ENCODE results near the gene RSPO4.

Gene RSPO4

GRCh38 chr20:1020614-1021013, 18.5 kb upstream of the RSPO4 start:
- Histone ChIP-seq H3K4me1 (ENCODE audit: control insufficient read depth, insufficient read depth, low read length) (no peaks in the 10 kb centered on the region), H3K9ac (ENCODE audit: low read length) (no peak overlapping the region), H3K27ac (ENCODE audit: low read depth, low read length) (no peak overlapping the region), H3K4me3 (ENCODE audit: low read length) (no peak overlapping the region), H3K36me3 (ENCODE audit: control insufficient read depth, insufficient read depth, low read length) (no peaks in the 10 kb centered on the region), H3K27me3 (ENCODE audit: control insufficient read depth, insufficient read depth, low read length) (no peaks in the 10 kb centered on the region)

GRCh38 chr20:1019344-1019743, 17.2 kb upstream of the RSPO4 start:
- H3K9ac ChIP-seq (ENCODE audit: low read length) = no peak overlapping the region
- no peaks in the 10 kb centered on the region for H3K27me3 ChIP-seq (ENCODE audit: control insufficient read depth, insufficient read depth, low read length)
- H3K4me1 ChIP-seq (ENCODE audit: control insufficient read depth, insufficient read depth, low read length) = no peaks in the 10 kb centered on the region
- no peaks in the 10 kb centered on the region for H3K36me3 ChIP-seq (ENCODE audit: control insufficient read depth, insufficient read depth, low read length)
- H3K4me3 ChIP-seq (ENCODE audit: low read length) = no peak overlapping the region
- H3K27ac ChIP-seq (ENCODE audit: low read depth, low read length) = no peak overlapping the region

- Histone ChIP-seq H3K36me3 (ENCODE audit: control insufficient read depth, insufficient read depth, low read length) (no peaks in the 10 kb centered on the region), H3K4me3 (ENCODE audit: low read length) (no peak overlapping the region), H3K4me1 (ENCODE audit: control insufficient read depth, insufficient read depth, low read length) (no peaks in the 10 kb centered on the region), H3K27me3 (ENCODE audit: control insufficient read depth, insufficient read depth, low read length) (no peaks in the 10 kb centered on the region), H3K9ac (ENCODE audit: low read length) (no peak overlapping the region), H3K27ac (ENCODE audit: low read depth, low read length) (no peak overlapping the region)
Measured at GRCh38 chr20:1017677-1018076, 15.6 kb upstream of the RSPO4 start.

GRCh38 chr20:1015181-1015580, 13.1 kb upstream of the RSPO4 start:
- H3K27ac ChIP-seq (ENCODE audit: low read depth, low read length) = no peak overlapping the region
- H3K4me3 ChIP-seq (ENCODE audit: low read length) = no peak overlapping the region
- no peaks in the 10 kb centered on the region for H3K4me1 ChIP-seq (ENCODE audit: control insufficient read depth, insufficient read depth, low read length)
- H3K27me3 ChIP-seq (ENCODE audit: control insufficient read depth, insufficient read depth, low read length) = no peaks in the 10 kb centered on the region
- H3K36me3 ChIP-seq (ENCODE audit: control insufficient read depth, insufficient read depth, low read length) = no peaks in the 10 kb centered on the region
- H3K9ac ChIP-seq (ENCODE audit: low read length) = no peak overlapping the region

GRCh38 chr20:1014471-1014870, 12.4 kb upstream of the RSPO4 start:
- H3K36me3 ChIP-seq (ENCODE audit: control insufficient read depth, insufficient read depth, low read length) = no peaks in the 10 kb centered on the region
- no peak overlapping the region for H3K4me3 ChIP-seq (ENCODE audit: low read length)
- no peaks in the 10 kb centered on the region for H3K27me3 ChIP-seq (ENCODE audit: control insufficient read depth, insufficient read depth, low read length)
- no peaks in the 10 kb centered on the region for H3K4me1 ChIP-seq (ENCODE audit: control insufficient read depth, insufficient read depth, low read length)
- H3K9ac ChIP-seq (ENCODE audit: low read length) = no peak overlapping the region
- H3K27ac ChIP-seq (ENCODE audit: low read depth, low read length) = no peak overlapping the region

GRCh38 chr20:1013566-1014340, 11.6 kb upstream of the RSPO4 start:
- H3K36me3 ChIP-seq (ENCODE audit: control insufficient read depth, insufficient read depth, low read length) = no peaks in the 10 kb centered on the region
- no peaks in the 10 kb centered on the region for H3K27me3 ChIP-seq (ENCODE audit: control insufficient read depth, insufficient read depth, low read length)
- H3K4me3 ChIP-seq (ENCODE audit: low read length) = no peak overlapping the region
- H3K27ac ChIP-seq (ENCODE audit: low read depth, low read length) = no peak overlapping the region
- H3K9ac ChIP-seq (ENCODE audit: low read length) = no peak overlapping the region
- H3K4me1 ChIP-seq (ENCODE audit: control insufficient read depth, insufficient read depth, low read length) = no peaks in the 10 kb centered on the region

- Histone ChIP-seq H3K9ac (ENCODE audit: low read length) (no peak overlapping the region), H3K4me3 (ENCODE audit: low read length) (no peak overlapping the region), H3K36me3 (ENCODE audit: control insufficient read depth, insufficient read depth, low read length) (no peaks in the 10 kb centered on the region), H3K4me1 (ENCODE audit: control insufficient read depth, insufficient read depth, low read length) (no peaks in the 10 kb centered on the region), H3K27ac (ENCODE audit: low read depth, low read length) (no peak overlapping the region), H3K27me3 (ENCODE audit: control insufficient read depth, insufficient read depth, low read length) (no peaks in the 10 kb centered on the region)
Measured at GRCh38 chr20:1012359-1013168, 10.5 kb upstream of the RSPO4 start.

GRCh38 chr20:1010659-1011058, 8.5 kb upstream of the RSPO4 start:
- Histone ChIP-seq H3K9ac (ENCODE audit: low read length) (no peak overlapping the region), H3K4me1 (ENCODE audit: control insufficient read depth, insufficient read depth, low read length) (no peaks in the 10 kb centered on the region), H3K36me3 (ENCODE audit: control insufficient read depth, insufficient read depth, low read length) (no peaks in the 10 kb centered on the region), H3K27me3 (ENCODE audit: control insufficient read depth, insufficient read depth, low read length) (no peaks in the 10 kb centered on the region), H3K4me3 (ENCODE audit: low read length) (no peak overlapping the region), H3K27ac (ENCODE audit: low read depth, low read length) (no peak overlapping the region)

- H3K27me3 ChIP-seq (ENCODE audit: control insufficient read depth, insufficient read depth, low read length) = peaks cover 16% of the 10 kb centered on the region
- H3K9ac ChIP-seq (ENCODE audit: low read length) = no peak overlapping the region
- no peaks in the 10 kb centered on the region for H3K4me1 ChIP-seq (ENCODE audit: control insufficient read depth, insufficient read depth, low read length)
- H3K4me3 ChIP-seq (ENCODE audit: low read length) = no peak overlapping the region
- H3K36me3 ChIP-seq (ENCODE audit: control insufficient read depth, insufficient read depth, low read length) = no peaks in the 10 kb centered on the region
- H3K27ac ChIP-seq (ENCODE audit: low read depth, low read length) = no peak overlapping the region
Measured at GRCh38 chr20:1005452-1006027, 3.4 kb upstream of the RSPO4 start.

GRCh38 chr20:1003920-1004697, 2.0 kb upstream of the RSPO4 start:
- Histone ChIP-seq H3K27ac (ENCODE audit: low read depth, low read length) (no peak overlapping the region), H3K36me3 (ENCODE audit: control insufficient read depth, insufficient read depth, low read length) (no peaks in the 10 kb centered on the region), H3K9ac (ENCODE audit: low read length) (no peak overlapping the region), H3K4me3 (ENCODE audit: low read length) (no peak overlapping the region), H3K4me1 (ENCODE audit: control insufficient read depth, insufficient read depth, low read length) (no peaks in the 10 kb centered on the region), H3K27me3 (ENCODE audit: control insufficient read depth, insufficient read depth, low read length) (peaks cover 16% of the 10 kb centered on the region)

- Histone ChIP-seq H3K36me3 (ENCODE audit: control insufficient read depth, insufficient read depth, low read length) (no peaks in the 10 kb centered on the region), H3K4me3 (ENCODE audit: low read length) (no peak overlapping the region), H3K9ac (ENCODE audit: low read length) (no peak overlapping the region), H3K4me1 (ENCODE audit: control insufficient read depth, insufficient read depth, low read length) (no peaks in the 10 kb centered on the region), H3K27ac (ENCODE audit: low read depth, low read length) (no peak overlapping the region), H3K27me3 (ENCODE audit: control insufficient read depth, insufficient read depth, low read length) (peaks cover 16% of the 10 kb centered on the region)
Measured at GRCh38 chr20:1002682-1003561, 811 bp upstream of the RSPO4 start.

Measured in rectal smooth muscle tissue (tissue), 1 donor.